SJCRH30 (cell line): ENCODE results near the gene CD63. TPM values are rescaled to one million over a fixed set of nuclear protein-coding genes. Genes with fewer than 3 reads are reported as not detected.

Experiments used
- DNase-seq, 2 experiments: peaks; one replicate each; pipeline ENCODE4 v3.0.0-alpha.2; 2015 to 2020
- H3K27ac ChIP-seq: fragments of 250-450 bp; sonication (Bioruptor Pico); 2 replicates; pipeline ENCODE4 v1.5.1; 2020; ENCODE audit warnings: mild to moderate bottlenecking, moderate library complexity
- H3K27me3 ChIP-seq: fragments of 250-450 bp; sonication (Bioruptor Pico); 2 replicates; pipeline ENCODE4 v1.5.1; 2020; ENCODE audit warnings: mild to moderate bottlenecking, moderate library complexity
- H3K36me3 ChIP-seq: fragments of 250-450 bp; sonication (Bioruptor Pico); 2 replicates; pipeline ENCODE4 v1.5.1; 2020; ENCODE audit warnings: mild to moderate bottlenecking, moderate library complexity
- H3K4me1 ChIP-seq: fragments of 250-450 bp; sonication (Bioruptor Pico); 2 replicates; pipeline ENCODE4 v1.5.1; 2020; ENCODE audit warnings: mild to moderate bottlenecking, moderate library complexity
- H3K4me3 ChIP-seq: fragments of 250-450 bp; sonication (Bioruptor Pico); 2 replicates; pipeline ENCODE4 v1.5.1; 2020; ENCODE audit warnings: mild to moderate bottlenecking, moderate library complexity
- H3K9me3 ChIP-seq: fragments of 250-450 bp; sonication (Bioruptor Pico); replicated peaks from 2 replicates; pipeline ENCODE4 v1.5.1; 2020; ENCODE audit warnings: mild to moderate bottlenecking, moderate library complexity
- total RNA-seq: library from RNA; depleted of rRNA; stranded (reverse); fragments of >200 nt; shearing (Covaris generic); gene quantifications from 2 replicates; pipeline ENCODE4 v1.2.3, GENCODE V29; 2014

CD63 gene
- total RNA-seq, 1 experiment from 2014 or later, result 598 TPM

DNA sequence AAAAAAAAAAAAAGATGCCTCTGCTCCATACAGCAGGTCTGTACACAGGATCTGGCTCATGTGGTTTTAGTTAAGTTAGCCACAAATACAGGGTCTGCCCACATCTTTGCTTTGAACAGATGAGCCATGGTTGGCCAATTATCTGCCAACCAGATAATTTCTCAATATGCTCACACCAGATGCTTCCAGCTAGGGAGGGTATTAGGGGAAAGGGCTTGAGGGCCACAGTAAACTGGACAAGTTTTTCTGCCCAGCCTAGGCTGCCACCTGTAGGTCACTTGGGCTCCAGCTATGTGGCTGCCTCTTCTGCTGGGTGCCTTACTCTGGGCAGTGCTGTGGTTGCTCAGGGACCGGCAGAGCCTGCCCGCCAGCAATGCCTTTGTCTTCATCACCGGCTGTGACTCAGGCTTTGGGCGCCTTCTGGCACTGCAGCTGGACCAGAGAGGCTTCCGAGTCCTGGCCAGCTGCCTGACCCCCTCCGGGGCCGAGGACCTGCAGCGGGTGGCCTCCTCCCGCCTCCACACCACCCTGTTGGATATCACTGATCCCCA is 7.8 kb downstream of the CD63 start:
- Histone ChIP-seq H3K4me1 (peaks cover 32% of the 10 kb centered on the region), H3K36me3 (peaks cover 25% of the 10 kb centered on the region), H3K4me3 (no peak overlapping the region), H3K27me3 (no peaks in the 10 kb centered on the region), H3K27ac (0 out of 2 replicates have a peak overlapping the region, but pooled peaks have one; percentile 3), H3K9me3 (no peaks in the 10 kb centered on the region)
- DNase-seq, result peak; percentile 74 to 81

GRCh38 chr12:55720071-55720564 is 8.7 kb downstream of the CD63 start, which contains the start of gene RDH5:
TSS of gene RDH5 (plus strand) at chr12:55720393. CDS start at chr12:55721185, 792 bp downstream.
- H3K9me3 ChIP-seq, result no peaks in the 10 kb centered on the region
- no peaks in the 10 kb centered on the region for H3K27me3 ChIP-seq
- peaks cover 32% of the 10 kb centered on the region for H3K4me1 ChIP-seq
- H3K4me3 ChIP-seq, result no peak within 1 kb of the TSS
- no peak for DNase-seq
- no peak within 1 kb of the TSS for H3K27ac ChIP-seq
- peaks cover 16% of the 10 kb centered on the region for H3K36me3 ChIP-seq

GRCh38 chr12:55719371-55719770 is 9.4 kb downstream of the CD63 start:
- H3K4me1 ChIP-seq, result peaks cover 32% of the 10 kb centered on the region
- H3K4me3 ChIP-seq, result no peak overlapping the region
- no peaks in the 10 kb centered on the region for H3K9me3 ChIP-seq
- peaks cover 10% of the 10 kb centered on the region for H3K36me3 ChIP-seq
- DNase-seq, result no peak
- H3K27ac ChIP-seq, result no peak overlapping the region
- no peaks in the 10 kb centered on the region for H3K27me3 ChIP-seq

DNA sequence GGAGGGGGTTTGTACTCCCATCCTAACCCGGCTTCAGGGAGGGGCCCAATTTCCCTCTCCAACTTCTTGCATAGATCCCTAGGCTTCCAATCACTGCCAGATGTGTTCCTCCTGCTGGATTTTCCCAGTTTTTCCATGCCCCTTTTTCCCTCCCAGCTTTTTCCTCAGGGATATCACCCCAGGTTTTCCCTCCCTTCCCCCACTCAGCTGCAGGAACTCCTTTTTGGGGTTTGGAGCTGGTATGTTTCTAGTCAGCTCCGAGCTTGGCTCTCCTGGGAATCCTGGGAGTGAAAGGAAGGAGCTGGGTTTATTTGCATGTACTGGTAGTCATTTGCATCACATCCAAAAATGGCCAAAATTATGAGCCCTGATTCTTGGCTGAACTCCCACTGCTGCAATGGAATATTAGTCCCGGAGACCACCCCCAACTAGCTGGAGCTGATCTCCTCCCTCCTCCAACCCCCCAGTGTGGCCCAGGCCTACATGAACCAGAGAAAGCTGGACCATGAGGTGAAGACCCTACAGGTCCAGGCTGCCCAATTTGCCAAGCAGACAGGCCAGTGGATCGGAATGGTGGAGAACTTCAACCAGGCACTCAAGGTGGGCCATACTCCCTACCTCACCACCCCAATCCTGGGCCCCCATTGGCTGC is 10.1 kb downstream of the CD63 start:
- Histone ChIP-seq H3K4me1 (peaks cover 32% of the 10 kb centered on the region), H3K27me3 (no peaks in the 10 kb centered on the region), H3K9me3 (no peaks in the 10 kb centered on the region), H3K4me3 (no peak overlapping the region), H3K27ac (peak overlapping the region; percentile 80), H3K36me3 (peaks cover 4% of the 10 kb centered on the region; the same call in 1 of the 2 replicates)
- DNase-seq, result no peak

GRCh38 chr12:55718015-55718414 is 10.8 kb downstream of the CD63 start:
- Histone ChIP-seq H3K9me3 (no peaks in the 10 kb centered on the region), H3K27ac (peak overlapping the region; percentile 80), H3K36me3 (no peaks in the 10 kb centered on the region), H3K27me3 (no peaks in the 10 kb centered on the region), H3K4me1 (peaks cover 32% of the 10 kb centered on the region), H3K4me3 (no peak overlapping the region)
- peak; percentile 55 to 66 for DNase-seq

DNA sequence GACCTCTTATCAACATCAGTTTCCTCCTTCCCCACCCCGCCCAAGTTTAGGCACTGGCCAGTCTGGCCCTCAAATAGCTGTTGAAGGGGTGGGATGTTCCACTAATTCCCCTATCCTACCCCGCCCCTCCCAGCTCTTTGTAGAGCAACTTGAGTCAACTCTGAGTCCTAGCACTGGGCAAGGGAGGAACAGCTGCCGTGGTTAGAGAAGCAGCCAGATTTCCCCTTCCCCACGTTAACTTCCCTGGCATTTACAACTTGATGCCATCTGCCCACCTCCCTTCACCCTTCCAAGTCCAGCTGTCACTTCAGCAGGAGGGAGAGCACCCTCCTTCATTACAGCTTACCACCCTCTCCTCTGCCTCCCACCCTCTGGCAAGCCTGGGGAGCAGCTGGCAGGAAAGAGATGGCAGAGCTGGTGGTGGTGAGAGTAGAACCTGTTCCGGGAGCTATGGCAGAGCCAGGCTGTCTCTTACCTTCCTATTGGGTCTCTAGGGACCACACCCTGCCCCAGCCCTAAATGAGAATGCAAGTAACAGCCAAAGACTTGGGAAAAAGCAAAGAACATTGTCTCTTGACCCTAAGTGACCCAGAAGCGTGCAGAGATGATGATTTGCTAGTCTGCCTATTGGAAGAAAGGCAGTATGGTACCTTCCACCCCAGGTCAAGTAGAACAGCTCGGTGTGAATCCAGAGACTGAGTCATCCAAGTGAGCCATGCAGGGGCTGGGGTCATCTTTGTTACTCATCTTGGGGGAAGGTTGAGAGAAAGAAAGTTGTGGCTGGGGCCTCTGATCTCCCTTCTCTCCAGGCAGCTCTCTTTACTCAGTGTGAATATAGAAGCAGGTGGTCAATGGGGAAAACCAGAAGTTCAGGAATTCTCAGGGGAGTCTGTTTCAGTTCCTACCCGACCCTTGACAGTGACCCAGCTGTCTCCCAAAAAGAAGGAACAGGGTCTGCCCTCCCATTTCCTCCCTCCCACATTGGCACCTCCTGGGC is 11.5 kb downstream of the CD63 start:
- Histone ChIP-seq H3K4me1 (peaks cover 32% of the 10 kb centered on the region), H3K9me3 (no peaks in the 10 kb centered on the region), H3K36me3 (no peaks in the 10 kb centered on the region), H3K27me3 (no peaks in the 10 kb centered on the region), H3K4me3 (peak overlapping the region; percentile 79), H3K27ac (peak overlapping the region; percentile 80)
- DNase-seq, result peak; percentile 77 to 81

GRCh38 chr12:55716582-55716957 is 12.2 kb downstream of the CD63 start:
- Histone ChIP-seq H3K4me1 (peaks cover 30% of the 10 kb centered on the region), H3K36me3 (no peaks in the 10 kb centered on the region), H3K27ac (peak overlapping the region; percentile 80), H3K27me3 (no peaks in the 10 kb centered on the region), H3K9me3 (no peaks in the 10 kb centered on the region), H3K4me3 (peak overlapping the region; percentile 79)
- DNase-seq, result no peak

- Histone ChIP-seq H3K36me3 (no peaks in the 10 kb centered on the region), H3K27ac (peak within 1 kb of the TSS; percentile 80), H3K9me3 (no peaks in the 10 kb centered on the region), H3K4me1 (peaks cover 26% of the 10 kb centered on the region), H3K4me3 (peak within 1 kb of the TSS; percentile 79), H3K27me3 (no peaks in the 10 kb centered on the region)
- DNase-seq, result peak; percentile 92 to 95
These were observed 12.8 kb downstream of the CD63 start, which contains the start of gene BLOC1S1 for GRCh38 chr12:55715833-55716581. TSS of gene BLOC1S1 (plus strand) at chr12:55716046. CDS start at chr12:55716052, 6 bp downstream.

DNA sequence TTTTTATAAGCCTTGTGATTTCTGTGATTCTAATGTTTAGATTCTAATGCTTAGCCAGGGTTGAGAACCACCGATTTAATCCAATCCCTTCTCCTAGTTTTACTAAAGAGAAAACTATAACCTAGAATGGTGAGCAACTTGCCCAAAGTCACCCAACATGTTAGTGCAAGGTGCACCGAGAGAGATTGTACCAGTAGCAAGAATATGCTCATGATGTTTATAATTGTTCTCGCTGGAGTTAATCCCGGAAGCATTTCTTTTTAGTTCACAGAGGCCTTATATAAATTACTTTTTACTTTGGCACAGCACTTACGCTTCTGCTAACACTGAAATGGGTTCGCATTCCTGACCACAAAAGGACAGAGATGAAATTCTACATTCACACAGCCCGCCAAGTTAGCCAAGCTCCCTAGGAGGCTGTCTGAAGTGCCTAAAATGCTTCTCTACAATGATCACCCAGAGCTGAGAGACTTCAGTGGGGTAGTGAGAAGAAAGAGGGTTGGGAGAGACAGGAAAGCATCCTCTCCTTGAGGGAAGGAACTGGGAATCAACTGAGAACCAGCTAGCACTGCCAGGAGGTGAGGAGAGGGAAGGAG is 13.5 kb downstream of the CD63 start:
- Histone ChIP-seq H3K9me3 (no peaks in the 10 kb centered on the region), H3K36me3 (no peaks in the 10 kb centered on the region), H3K4me3 (peak overlapping the region; percentile 79), H3K27me3 (no peaks in the 10 kb centered on the region), H3K4me1 (peaks cover 26% of the 10 kb centered on the region), H3K27ac (peak overlapping the region; percentile 80; the same call in 1 of the 2 replicates)
- DNase-seq, result peak in 1 of 2 experiments; percentile 26

- no peak for DNase-seq
- H3K4me3 ChIP-seq, result no peak overlapping the region
These were observed 15.1 kb downstream of the CD63 start for GRCh38 chr12:55713721-55714120.

DNA sequence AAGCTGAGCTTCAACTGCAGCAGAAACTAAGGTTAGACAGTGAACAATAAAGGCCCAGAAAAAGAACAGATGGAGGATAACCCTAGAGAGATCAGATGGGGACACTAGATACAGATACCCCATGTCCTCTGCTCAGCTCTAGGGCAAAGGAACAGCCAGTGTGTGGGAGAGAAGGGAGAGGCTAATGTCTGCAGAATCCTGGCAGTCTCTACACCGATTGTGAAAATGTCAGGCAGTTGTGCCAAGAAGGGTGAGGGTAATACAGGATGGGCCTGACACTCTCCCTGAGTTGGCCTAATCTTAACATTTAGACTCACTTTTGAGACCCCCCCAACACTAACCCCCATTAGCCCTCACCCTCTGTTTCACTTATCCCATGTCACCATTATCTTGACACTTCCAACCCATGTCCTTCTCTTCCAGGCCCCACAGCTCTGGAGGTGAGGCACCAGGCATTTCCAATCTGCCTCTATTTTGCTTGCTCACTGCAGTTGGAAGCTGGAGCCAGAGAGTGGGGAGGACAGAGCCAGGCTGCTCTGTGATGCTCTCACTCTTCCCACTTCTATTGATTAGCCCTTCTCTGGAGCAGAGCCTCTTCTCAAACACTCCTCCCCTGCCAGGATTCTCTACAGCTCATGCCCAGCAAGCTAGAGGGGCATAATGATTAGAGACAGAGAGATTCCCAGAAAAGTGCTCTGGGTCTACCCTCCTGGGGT is 16.0 kb downstream of the CD63 start:
- no peaks in the 10 kb centered on the region for H3K36me3 ChIP-seq
- no peak overlapping the region for H3K27ac ChIP-seq
- H3K4me3 ChIP-seq, result no peak overlapping the region
- no peaks in the 10 kb centered on the region for H3K9me3 ChIP-seq
- H3K4me1 ChIP-seq, result peaks cover 8% of the 10 kb centered on the region
- no peaks in the 10 kb centered on the region; the same call in 1 of the 2 replicates for H3K27me3 ChIP-seq
- DNase-seq, result no peak

More at GRCh38 chr12:55713721-55714120, 15.1 kb downstream of the CD63 start:
- no peak overlapping the region for H3K27ac ChIP-seq
- H3K9me3 ChIP-seq, result no peaks in the 10 kb centered on the region
- no peaks in the 10 kb centered on the region for H3K36me3 ChIP-seq
- H3K27me3 ChIP-seq, result no peaks in the 10 kb centered on the region; the same call in 1 of the 2 replicates
- H3K4me1 ChIP-seq, result peaks cover 17% of the 10 kb centered on the region

DNA sequence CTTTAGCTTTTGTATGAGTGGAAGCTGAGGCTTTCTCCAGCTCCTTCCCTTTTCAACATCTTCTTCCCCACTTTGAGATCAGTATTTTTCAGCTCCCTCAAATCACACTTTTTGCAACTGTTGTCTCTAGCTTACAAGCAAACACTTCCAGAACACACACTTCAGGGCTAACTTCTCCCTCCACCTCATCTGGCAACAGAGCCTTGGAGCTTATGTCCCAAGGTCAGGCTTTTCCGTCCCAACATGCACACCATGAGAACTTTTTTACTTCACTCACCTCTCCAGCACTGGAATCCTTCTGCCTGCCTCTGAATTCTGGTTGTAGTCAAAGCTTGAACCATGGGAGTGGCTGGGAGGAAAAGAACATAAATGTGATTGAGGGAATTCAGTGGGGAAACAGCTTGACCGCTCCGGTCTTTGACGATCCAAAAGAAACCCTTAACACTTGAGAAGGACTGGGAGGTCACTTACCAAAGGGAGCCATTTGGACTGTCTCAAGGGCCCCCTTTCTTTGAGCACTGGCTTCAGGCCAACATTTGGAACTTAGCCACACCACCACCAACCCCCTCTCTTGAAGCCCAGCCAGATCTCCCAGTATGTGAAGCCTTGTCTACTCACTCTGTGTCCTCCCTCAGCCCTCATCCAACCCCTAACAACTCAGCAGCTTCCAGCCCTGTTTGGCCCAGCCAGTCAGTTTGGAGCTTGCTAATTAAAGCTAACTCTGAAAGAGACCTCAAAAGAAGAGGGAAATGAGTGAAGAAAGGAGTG is 16.8 kb downstream of the CD63 start:
- H3K27me3 ChIP-seq, result no peaks in the 10 kb centered on the region; the same call in 1 of the 2 replicates
- H3K4me3 ChIP-seq, result no peak overlapping the region
- no peaks in the 10 kb centered on the region for H3K36me3 ChIP-seq
- DNase-seq, result no peak
- H3K9me3 ChIP-seq, result no peaks in the 10 kb centered on the region
- peaks cover under 1% of the 10 kb centered on the region; the same call in 1 of the 2 replicates for H3K4me1 ChIP-seq
- H3K27ac ChIP-seq, result no peak overlapping the region
